SK-N-SH (cell line): ENCODE measurements around the gene SLC36A3.

Experiments used
- EP300 ChIP-seq, 2 experiments: IDR thresholded peaks; 2 replicates each; pipeline versions ENCODE4 v1.4.0 to v1.6.1; 2012; ENCODE audit warnings: borderline replicate concordance in 1 of 2, low read depth in 1 of 2, low read length in 1 of 2
- FOXJ3 ChIP-seq: sonication (generic); formaldehyde crosslinking; IDR thresholded peaks from 2 replicates; pipeline ENCODE4 v1.5.1; 2020; ENCODE audit warnings: mild to moderate bottlenecking, missing genetic modification reagents
- GABPA ChIP-seq: IDR thresholded peaks from 2 replicates; pipeline ENCODE4 v1.4.0; 2012; ENCODE audit warnings: low read depth, mild to moderate bottlenecking
- JUND ChIP-seq: IDR thresholded peaks from 2 replicates; pipeline ENCODE4 v1.4.0; 2012
- MXI1 ChIP-seq: IDR thresholded peaks from 2 replicates; pipeline ENCODE4 v1.6.1; 2012; ENCODE audit warnings: mild to moderate bottlenecking, low read depth, low read length, improper control_type of control experiment
- RAD21 ChIP-seq: IDR thresholded peaks from 2 replicates; pipeline ENCODE4 v1.6.1; 2012; ENCODE audit warnings: mild to moderate bottlenecking, low read length
- RFX5 ChIP-seq: IDR thresholded peaks from 2 replicates; pipeline ENCODE4 v1.6.1; 2012; ENCODE audit warnings: mild to moderate bottlenecking, improper control_type of control experiment, low read length
- SIN3A ChIP-seq: IDR thresholded peaks from 2 replicates; pipeline ENCODE4 v1.6.1; 2012; ENCODE audit warnings: low read depth, mild to moderate bottlenecking, low read length, moderate library complexity, borderline replicate concordance
- TCF12 ChIP-seq: IDR thresholded peaks from 2 replicates; pipeline ENCODE4 v1.4.0; 2012
- YY1 ChIP-seq: IDR thresholded peaks from 2 replicates; pipeline ENCODE4 v1.4.0; 2012; ENCODE audit warnings: low read depth, mild to moderate bottlenecking
- TF ChIP-seq, protein P1 (sequence below): fragments of 200-600 bp; sonication (generic); IDR thresholded peaks from 2 replicates; pipeline ENCODE4 v1.6.1; 2017; ENCODE audit warnings: antibody characterized with exemption, mild to moderate bottlenecking, moderate library complexity
- TF ChIP-seq, protein P2 (sequence below): fragments of 150-350 bp; IDR thresholded peaks from 2 replicates; pipeline ENCODE4 v1.6.1; 2016; ENCODE audit warnings: mild to moderate bottlenecking, low read depth, low read length
- TF ChIP-seq, protein P3 (sequence below): IDR thresholded peaks from 2 replicates; pipeline ENCODE4 v1.6.1; 2012; ENCODE audit warnings: mild to moderate bottlenecking, low read depth, low read length, moderate library complexity

DNA sequence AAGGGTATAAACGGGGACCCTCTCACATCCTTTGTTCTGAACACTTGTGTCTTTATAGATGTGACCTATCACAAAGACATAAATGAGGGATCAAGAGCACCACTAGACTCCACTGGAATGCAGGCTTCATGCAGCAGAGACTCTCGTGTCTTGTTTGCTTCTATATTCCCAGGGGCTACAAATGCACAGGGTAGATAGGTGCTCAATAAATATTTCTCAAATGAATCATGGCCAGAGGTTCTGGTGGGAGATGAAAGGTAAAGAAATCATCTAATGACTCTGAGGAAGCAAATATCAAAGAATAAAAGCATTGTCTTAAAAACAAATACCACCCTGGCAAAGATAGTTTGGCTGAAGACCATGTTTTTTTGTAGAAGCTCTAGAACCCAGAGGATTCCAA is 6.6 kb downstream of the SLC36A3 start:
- TF ChIP-seq, protein P1, sequence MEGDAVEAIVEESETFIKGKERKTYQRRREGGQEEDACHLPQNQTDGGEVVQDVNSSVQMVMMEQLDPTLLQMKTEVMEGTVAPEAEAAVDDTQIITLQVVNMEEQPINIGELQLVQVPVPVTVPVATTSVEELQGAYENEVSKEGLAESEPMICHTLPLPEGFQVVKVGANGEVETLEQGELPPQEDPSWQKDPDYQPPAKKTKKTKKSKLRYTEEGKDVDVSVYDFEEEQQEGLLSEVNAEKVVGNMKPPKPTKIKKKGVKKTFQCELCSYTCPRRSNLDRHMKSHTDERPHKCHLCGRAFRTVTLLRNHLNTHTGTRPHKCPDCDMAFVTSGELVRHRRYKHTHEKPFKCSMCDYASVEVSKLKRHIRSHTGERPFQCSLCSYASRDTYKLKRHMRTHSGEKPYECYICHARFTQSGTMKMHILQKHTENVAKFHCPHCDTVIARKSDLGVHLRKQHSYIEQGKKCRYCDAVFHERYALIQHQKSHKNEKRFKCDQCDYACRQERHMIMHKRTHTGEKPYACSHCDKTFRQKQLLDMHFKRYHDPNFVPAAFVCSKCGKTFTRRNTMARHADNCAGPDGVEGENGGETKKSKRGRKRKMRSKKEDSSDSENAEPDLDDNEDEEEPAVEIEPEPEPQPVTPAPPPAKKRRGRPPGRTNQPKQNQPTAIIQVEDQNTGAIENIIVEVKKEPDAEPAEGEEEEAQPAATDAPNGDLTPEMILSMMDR = no peak
- TF ChIP-seq FOXJ3 (CRISPR knock-in tag) (no peak), GABPA (no peak), JUND (no peak), RFX5 (no peak), YY1 (no peak), MXI1 (no peak), TCF12 (no peak), EP300 (IDR thresholded peaks at IDR 0.05; ENCODE audit: borderline replicate concordance in 1 of 2, low read depth in 1 of 2, low read length in 1 of 2) (no peak), SIN3A (no peak), RAD21 (no peak)
- TF ChIP-seq, protein P2, sequence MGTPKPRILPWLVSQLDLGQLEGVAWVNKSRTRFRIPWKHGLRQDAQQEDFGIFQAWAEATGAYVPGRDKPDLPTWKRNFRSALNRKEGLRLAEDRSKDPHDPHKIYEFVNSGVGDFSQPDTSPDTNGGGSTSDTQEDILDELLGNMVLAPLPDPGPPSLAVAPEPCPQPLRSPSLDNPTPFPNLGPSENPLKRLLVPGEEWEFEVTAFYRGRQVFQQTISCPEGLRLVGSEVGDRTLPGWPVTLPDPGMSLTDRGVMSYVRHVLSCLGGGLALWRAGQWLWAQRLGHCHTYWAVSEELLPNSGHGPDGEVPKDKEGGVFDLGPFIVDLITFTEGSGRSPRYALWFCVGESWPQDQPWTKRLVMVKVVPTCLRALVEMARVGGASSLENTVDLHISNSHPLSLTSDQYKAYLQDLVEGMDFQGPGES = no peak
- TF ChIP-seq, protein P3, sequence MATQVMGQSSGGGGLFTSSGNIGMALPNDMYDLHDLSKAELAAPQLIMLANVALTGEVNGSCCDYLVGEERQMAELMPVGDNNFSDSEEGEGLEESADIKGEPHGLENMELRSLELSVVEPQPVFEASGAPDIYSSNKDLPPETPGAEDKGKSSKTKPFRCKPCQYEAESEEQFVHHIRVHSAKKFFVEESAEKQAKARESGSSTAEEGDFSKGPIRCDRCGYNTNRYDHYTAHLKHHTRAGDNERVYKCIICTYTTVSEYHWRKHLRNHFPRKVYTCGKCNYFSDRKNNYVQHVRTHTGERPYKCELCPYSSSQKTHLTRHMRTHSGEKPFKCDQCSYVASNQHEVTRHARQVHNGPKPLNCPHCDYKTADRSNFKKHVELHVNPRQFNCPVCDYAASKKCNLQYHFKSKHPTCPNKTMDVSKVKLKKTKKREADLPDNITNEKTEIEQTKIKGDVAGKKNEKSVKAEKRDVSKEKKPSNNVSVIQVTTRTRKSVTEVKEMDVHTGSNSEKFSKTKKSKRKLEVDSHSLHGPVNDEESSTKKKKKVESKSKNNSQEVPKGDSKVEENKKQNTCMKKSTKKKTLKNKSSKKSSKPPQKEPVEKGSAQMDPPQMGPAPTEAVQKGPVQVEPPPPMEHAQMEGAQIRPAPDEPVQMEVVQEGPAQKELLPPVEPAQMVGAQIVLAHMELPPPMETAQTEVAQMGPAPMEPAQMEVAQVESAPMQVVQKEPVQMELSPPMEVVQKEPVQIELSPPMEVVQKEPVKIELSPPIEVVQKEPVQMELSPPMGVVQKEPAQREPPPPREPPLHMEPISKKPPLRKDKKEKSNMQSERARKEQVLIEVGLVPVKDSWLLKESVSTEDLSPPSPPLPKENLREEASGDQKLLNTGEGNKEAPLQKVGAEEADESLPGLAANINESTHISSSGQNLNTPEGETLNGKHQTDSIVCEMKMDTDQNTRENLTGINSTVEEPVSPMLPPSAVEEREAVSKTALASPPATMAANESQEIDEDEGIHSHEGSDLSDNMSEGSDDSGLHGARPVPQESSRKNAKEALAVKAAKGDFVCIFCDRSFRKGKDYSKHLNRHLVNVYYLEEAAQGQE = no peak
